MM.1S (cell line): ENCODE data around the gene HIVEP1.

Source experiments
- DNase-seq: peaks from one replicate; pipeline ENCODE4 v3.0.0-alpha.2; 2015
- H2AFZ ChIP-seq: fragments of 300-600 bp; sonication (generic); 2 replicates; pipeline ENCODE4 v1.6.0; 2016; ENCODE audit warnings: antibody characterized with exemption, low read length
- H3F3A ChIP-seq: fragments of 300-600 bp; sonication (generic); 2 replicates; pipeline ENCODE4 v1.6.1; 2016; ENCODE audit warnings: mild to moderate bottlenecking, antibody characterized with exemption, low read length, moderate library complexity, mixed read lengths; ENCODE audit not compliant: insufficient read depth
- H3K27ac ChIP-seq: fragments of 300-600 bp; sonication (generic); 2 replicates; pipeline ENCODE4 v1.5.1; 2016; ENCODE audit warnings: mild to moderate bottlenecking, low read length
- H3K27me3 ChIP-seq: fragments of 300-600 bp; sonication (generic); replicated peaks from 2 replicates; pipeline ENCODE4 v1.6.0; 2016; ENCODE audit warnings: low read length; ENCODE audit not compliant: insufficient read depth
- H3K36me3 ChIP-seq: fragments of 300-600 bp; sonication (generic); replicated peaks from 2 replicates; pipeline ENCODE4 v1.6.1; 2016; ENCODE audit warnings: mild to moderate bottlenecking, low read length, mixed read lengths; ENCODE audit not compliant: insufficient read depth
- H3K4me1 ChIP-seq: fragments of 300-600 bp; sonication (generic); 2 replicates; pipeline ENCODE4 v1.6.1; 2016; ENCODE audit warnings: low read length, mixed read lengths
- H3K4me2 ChIP-seq: fragments of 300-600 bp; sonication (generic); 2 replicates; pipeline ENCODE4 v1.6.0; 2016; ENCODE audit warnings: low read depth, low read length
- H3K4me3 ChIP-seq: fragments of 300-600 bp; sonication (generic); 2 replicates; pipeline ENCODE4 v1.5.1; 2016; ENCODE audit warnings: low read length, mixed read lengths
- H3K79me2 ChIP-seq: fragments of 300-600 bp; sonication (generic); 2 replicates; pipeline ENCODE4 v1.6.1; 2016; ENCODE audit warnings: mixed run types, low read length, mixed read lengths
- H3K9ac ChIP-seq: fragments of 300-600 bp; sonication (generic); 2 replicates; pipeline ENCODE4 v1.6.1; 2016; ENCODE audit warnings: low read length, mixed read lengths
- H3K9me2 ChIP-seq: fragments of 300-600 bp; sonication (generic); replicated peaks from 2 replicates; pipeline ENCODE4 v1.6.1; 2016; ENCODE audit warnings: mild to moderate bottlenecking, low read length, mixed read lengths; ENCODE audit not compliant: insufficient read depth
- H3K9me3 ChIP-seq: fragments of 300-600 bp; sonication (generic); replicated peaks from 2 replicates; pipeline ENCODE4 v1.6.1; 2016; ENCODE audit warnings: mild to moderate bottlenecking, low read length, mixed read lengths; ENCODE audit not compliant: insufficient read depth
- H4K20me1 ChIP-seq: fragments of 300-600 bp; sonication (generic); 2 replicates; pipeline ENCODE4 v1.6.1; 2016; ENCODE audit warnings: mild to moderate bottlenecking, low read length, moderate library complexity, mixed read lengths; ENCODE audit not compliant: insufficient read depth
- EZH2 ChIP-seq: fragments of 300-600 bp; sonication (generic); optimal IDR thresholded peaks from 2 replicates; pipeline ENCODE3; 2017; ENCODE audit warnings: low read depth, mild to moderate bottlenecking, antibody characterized with exemption, low read length, mixed read lengths
- EZH2phosphoT487 ChIP-seq: fragments of 300-600 bp; sonication (generic); IDR thresholded peaks from 2 replicates; pipeline ENCODE4 v1.6.1; 2018; ENCODE audit warnings: antibody characterized with exemption, low read length
- TF ChIP-seq, protein P1 (sequence below): fragments of 300-600 bp; sonication (generic); IDR thresholded peaks from 2 replicates; pipeline ENCODE4 v1.5.1; 2016; ENCODE audit warnings: antibody characterized with exemption, low read length, mixed read lengths

The HIVEP1 gene

DNA sequence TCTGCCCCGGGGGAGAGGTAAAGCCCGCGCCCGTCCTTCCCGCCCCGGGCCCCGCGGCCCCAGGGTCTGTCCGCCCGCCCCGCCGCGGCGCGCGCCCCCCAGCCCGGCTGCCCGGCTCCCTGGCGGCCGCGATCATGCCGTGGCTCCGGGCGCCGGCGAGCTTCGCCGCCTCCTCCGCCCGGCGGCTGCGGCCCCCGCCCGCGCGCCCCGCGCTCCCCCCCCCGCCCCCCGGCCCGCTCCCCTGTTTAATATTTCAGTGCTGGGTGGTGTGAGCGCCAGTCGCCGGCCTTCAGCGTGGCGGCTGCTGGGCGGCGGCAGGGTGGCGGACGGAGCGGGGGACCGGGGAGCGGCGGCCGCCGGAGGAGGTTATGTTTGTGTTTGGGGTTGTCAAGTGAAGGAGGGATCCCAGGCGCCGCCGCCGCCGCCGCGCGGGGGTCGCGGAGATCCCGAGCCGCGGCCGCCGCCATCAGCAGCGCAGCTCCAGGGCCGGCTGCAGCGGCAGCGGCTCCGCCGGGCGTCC is at the start of gene HIVEP1:
HIVEP1 (plus strand) TSS at position 275 of the 520 bp plus-strand sequence. CDS start 3,317 bp downstream, outside the sequence.
- H2AFZ ChIP-seq: no peak within 1 kb of the TSS

DNA sequence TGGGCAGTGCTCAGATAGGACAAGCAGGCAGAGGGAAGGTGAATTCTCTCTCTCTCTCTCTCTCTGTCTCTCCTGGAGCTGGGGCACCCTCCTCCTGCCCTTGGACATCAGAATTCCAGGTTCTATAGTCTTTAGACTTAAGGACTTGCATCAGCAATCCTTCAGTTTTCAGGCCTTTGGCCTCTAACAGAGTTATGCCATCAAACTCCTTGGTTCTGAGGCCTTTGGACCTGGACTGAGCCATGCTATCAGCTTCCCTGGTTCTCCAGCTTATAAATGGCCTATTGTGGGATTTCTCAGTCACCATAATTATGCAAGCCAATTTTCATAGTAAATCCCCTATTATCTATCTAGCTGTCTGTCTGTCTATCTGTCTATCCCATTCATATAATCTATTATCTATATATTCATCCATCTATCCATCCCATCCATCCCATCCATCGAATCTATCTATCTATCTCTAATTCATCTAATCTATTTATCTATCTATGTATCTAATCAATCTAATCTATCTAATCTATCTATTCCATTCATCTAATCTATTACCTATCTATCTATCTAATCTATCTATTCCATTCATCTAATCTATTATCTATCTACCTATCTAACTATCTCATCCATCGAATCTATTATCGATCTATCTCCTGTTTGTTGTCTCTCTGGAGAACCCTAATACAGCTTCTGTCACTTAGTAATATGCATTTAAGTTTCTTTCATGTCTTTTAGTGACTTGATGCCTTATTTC is 48.2 kb upstream of the HIVEP1 start:
- Histone ChIP-seq H2AFZ (no peak overlapping the region), H3K4me2 (no peak overlapping the region), H3K9ac (no peak overlapping the region), H3K4me1 (no peaks in the 10 kb centered on the region), H3F3A (no peaks in the 10 kb centered on the region), H3K36me3 (no peaks in the 10 kb centered on the region), H4K20me1 (no peaks in the 10 kb centered on the region), H3K4me3 (no peak overlapping the region), H3K9me2 (no peaks in the 10 kb centered on the region; the same call in 1 of the 2 replicates), H3K9me3 (no peaks in the 10 kb centered on the region), H3K27me3 (no peaks in the 10 kb centered on the region), H3K79me2 (no peaks in the 10 kb centered on the region), H3K27ac (no peak overlapping the region)
- TF ChIP-seq, protein P1, sequence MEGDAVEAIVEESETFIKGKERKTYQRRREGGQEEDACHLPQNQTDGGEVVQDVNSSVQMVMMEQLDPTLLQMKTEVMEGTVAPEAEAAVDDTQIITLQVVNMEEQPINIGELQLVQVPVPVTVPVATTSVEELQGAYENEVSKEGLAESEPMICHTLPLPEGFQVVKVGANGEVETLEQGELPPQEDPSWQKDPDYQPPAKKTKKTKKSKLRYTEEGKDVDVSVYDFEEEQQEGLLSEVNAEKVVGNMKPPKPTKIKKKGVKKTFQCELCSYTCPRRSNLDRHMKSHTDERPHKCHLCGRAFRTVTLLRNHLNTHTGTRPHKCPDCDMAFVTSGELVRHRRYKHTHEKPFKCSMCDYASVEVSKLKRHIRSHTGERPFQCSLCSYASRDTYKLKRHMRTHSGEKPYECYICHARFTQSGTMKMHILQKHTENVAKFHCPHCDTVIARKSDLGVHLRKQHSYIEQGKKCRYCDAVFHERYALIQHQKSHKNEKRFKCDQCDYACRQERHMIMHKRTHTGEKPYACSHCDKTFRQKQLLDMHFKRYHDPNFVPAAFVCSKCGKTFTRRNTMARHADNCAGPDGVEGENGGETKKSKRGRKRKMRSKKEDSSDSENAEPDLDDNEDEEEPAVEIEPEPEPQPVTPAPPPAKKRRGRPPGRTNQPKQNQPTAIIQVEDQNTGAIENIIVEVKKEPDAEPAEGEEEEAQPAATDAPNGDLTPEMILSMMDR: no peak
- no peak for TF ChIP-seq EZH2
- TF ChIP-seq EZH2phosphoT487: no peak
- DNase-seq: no peak

More for the DNA sequence above, at the start of gene HIVEP1:
- H3F3A ChIP-seq: peaks cover 30% of the 10 kb centered on the region
- peak within 1 kb of the TSS; percentile 97 for H3K9ac ChIP-seq
- peaks cover 10% of the 10 kb centered on the region; the same call in 1 of the 2 replicates for H3K4me1 ChIP-seq
- H3K4me3 ChIP-seq: peak within 1 kb of the TSS; percentile 91
- peak within 1 kb of the TSS; percentile 83 for H3K27ac ChIP-seq
- TF ChIP-seq, protein P1: no peak
- TF ChIP-seq EZH2phosphoT487 (no peak), EZH2 (no peak)
- H4K20me1 ChIP-seq: no peaks in the 10 kb centered on the region
- DNase-seq: peak; percentile 22
- H3K79me2 ChIP-seq: peaks cover 62% of the 10 kb centered on the region
- no peaks in the 10 kb centered on the region for H3K9me3 ChIP-seq
- no peaks in the 10 kb centered on the region for H3K27me3 ChIP-seq
- H3K9me2 ChIP-seq: no peaks in the 10 kb centered on the region
- peak within 1 kb of the TSS; percentile 83 for H3K4me2 ChIP-seq
- H3K36me3 ChIP-seq: peaks cover 2% of the 10 kb centered on the region; the same call in 1 of the 2 replicates

DNA sequence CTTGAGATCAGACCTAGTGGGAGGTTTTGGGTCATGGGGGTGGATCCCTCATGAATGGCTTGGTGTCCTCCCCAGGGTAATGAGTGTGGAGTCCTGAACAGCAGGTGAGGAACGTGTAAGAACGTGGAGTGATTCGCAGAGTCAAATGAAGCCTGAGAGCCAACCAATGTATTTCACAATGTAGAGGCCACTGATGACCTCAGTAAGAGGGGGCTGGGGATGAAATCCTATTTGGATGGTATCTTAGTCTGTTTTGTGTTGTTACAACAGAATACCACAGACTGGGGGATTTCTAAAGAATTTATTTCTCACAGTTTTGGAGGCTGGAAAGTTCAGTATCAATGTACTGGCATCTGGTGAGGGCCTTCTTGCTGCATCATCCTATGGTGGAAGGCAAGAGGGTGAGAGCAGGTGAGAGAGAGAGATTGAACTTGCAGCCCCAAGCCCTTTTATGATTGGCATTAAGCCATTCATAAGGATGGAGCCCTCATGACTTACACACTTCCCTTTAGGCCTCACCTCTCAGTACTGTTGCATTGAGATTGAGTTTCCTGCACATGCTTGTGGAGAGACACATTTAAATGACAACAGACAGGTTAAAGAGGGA is 47.3 kb upstream of the HIVEP1 start:
- H3K4me2 ChIP-seq: no peak overlapping the region
- H3K27ac ChIP-seq: no peak overlapping the region
- no peak overlapping the region for H3K9ac ChIP-seq
- no peak overlapping the region for H2AFZ ChIP-seq
- H3K4me1 ChIP-seq: no peaks in the 10 kb centered on the region
- H3K9me2 ChIP-seq: no peaks in the 10 kb centered on the region; the same call in 1 of the 2 replicates
- H3F3A ChIP-seq: no peaks in the 10 kb centered on the region
- H4K20me1 ChIP-seq: no peaks in the 10 kb centered on the region
- no peaks in the 10 kb centered on the region for H3K9me3 ChIP-seq
- no peak for DNase-seq
- H3K27me3 ChIP-seq: no peaks in the 10 kb centered on the region
- no peaks in the 10 kb centered on the region for H3K79me2 ChIP-seq
- H3K36me3 ChIP-seq: no peaks in the 10 kb centered on the region
- H3K4me3 ChIP-seq: no peak overlapping the region
- TF ChIP-seq, protein P1: no peak
- TF ChIP-seq EZH2 (no peak), EZH2phosphoT487 (no peak)
